ENCODE data around the gene SYK.

The SYK gene

GRCh38 chr9:90854637-90855175 lies 53.1 kb downstream of the SYK start:
- DNase-seq, result no peak

- DNase-seq, result no peak
Observed at GRCh38 chr9:90855208-90855902, 53.7 kb downstream of the SYK start.

GRCh38 chr9:90857091-90857490 lies 55.5 kb downstream of the SYK start:
- no peak for DNase-seq

GRCh38 chr9:90857855-90858254 lies 56.2 kb downstream of the SYK start:
- no peak for DNase-seq

GRCh38 chr9:90858457-90858901 lies 56.9 kb downstream of the SYK start:
- no peak for DNase-seq

- DNase-seq, result no peak
Observed at GRCh38 chr9:90860382-90860781, 58.8 kb downstream of the SYK start.

- DNase-seq, result no peak
Observed at GRCh38 chr9:90860826-90861225, 59.2 kb downstream of the SYK start.

- no peak for DNase-seq
Observed at GRCh38 chr9:90861380-90861779, 59.8 kb downstream of the SYK start.

GRCh38 chr9:90861826-90862740 lies 60.5 kb downstream of the SYK start:
- no peak for DNase-seq

- no peak for DNase-seq
Observed at GRCh38 chr9:90864779-90865178, 63.2 kb downstream of the SYK start.

GRCh38 chr9:90867101-90867500 lies 65.5 kb downstream of the SYK start:
- DNase-seq, result no peak

- no peak for DNase-seq
Observed at GRCh38 chr9:90868555-90868954, 66.9 kb downstream of the SYK start.

- no peak for DNase-seq
Observed at GRCh38 chr9:90869361-90869760, 67.7 kb downstream of the SYK start.

GRCh38 chr9:90870621-90871326 lies 69.2 kb downstream of the SYK start:
- peak; percentile 27 for DNase-seq

- DNase-seq, result no peak
Observed at GRCh38 chr9:90871327-90871935, 69.8 kb downstream of the SYK start.

- DNase-seq, result no peak
Observed at GRCh38 chr9:90872835-90873294, 71.2 kb downstream of the SYK start.

GRCh38 chr9:90873422-90873821 lies 71.8 kb downstream of the SYK start:
- no peak for DNase-seq

- DNase-seq, result no peak
Observed at GRCh38 chr9:90874194-90874593, 72.6 kb downstream of the SYK start.

- DNase-seq, result no peak
Observed at GRCh38 chr9:90878562-90878961, 76.9 kb downstream of the SYK start.

GRCh38 chr9:90880066-90880465 lies 78.4 kb downstream of the SYK start:
- DNase-seq, result no peak

- DNase-seq, result no peak
Observed at GRCh38 chr9:90880669-90881068, 79.0 kb downstream of the SYK start.

GRCh38 chr9:90881648-90882047 lies 80.0 kb downstream of the SYK start:
- no peak for DNase-seq
